ENCODE measurements around the gene ARFRP1.
"Not testable (repeated sequence)": the region's sequence is repeated elsewhere in the genome, so short reads cannot be mapped to it uniquely, and the experiment has no call there.

The ARFRP1 gene

DNA sequence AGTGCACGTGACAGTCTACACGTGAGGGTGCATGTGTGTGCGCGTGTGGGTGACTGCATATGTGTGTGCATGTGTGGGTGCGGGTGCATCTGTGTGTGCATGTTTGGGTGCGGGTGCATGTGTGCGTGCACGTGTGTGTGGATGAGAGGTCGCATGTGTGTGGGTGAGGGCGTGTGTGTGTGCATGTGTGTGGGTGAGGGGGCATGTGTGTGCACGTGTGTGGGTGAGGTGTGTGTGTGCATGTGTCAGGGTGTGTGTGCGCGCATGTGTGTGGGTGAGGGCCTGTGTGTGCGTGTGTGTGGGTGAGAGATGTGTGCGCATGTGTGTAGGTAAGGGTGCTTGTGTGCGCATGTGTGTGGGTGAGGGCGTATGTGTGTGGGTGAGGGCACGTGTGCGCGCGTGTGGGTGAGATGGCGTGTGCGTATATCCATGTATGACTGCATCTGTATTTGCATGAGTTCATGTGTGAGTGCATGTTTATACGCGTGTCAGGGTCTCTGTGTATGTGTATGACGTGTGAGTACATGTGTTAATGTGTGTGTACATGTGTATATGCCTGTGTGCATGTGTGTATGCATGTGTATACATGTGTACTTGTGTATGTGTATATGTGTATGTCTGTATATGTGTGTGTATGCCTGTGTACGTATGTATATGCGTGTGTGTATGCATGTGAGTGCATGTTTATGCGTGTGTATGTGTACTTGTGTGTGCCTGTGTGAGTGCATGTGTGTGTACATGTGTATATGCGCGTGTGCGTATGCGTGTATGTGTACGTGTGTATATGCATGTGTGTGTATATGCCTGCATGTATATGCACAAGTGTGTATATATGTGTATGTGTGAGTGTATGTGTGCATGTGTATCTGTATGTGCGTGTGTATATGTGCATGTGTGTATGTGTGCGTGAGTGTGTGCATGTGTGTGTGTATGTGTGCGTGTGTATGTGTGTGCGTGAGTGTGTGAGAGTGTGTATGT, 24.6 kb upstream of the ARFRP1 start:
- no peak for DNase-seq

DNA sequence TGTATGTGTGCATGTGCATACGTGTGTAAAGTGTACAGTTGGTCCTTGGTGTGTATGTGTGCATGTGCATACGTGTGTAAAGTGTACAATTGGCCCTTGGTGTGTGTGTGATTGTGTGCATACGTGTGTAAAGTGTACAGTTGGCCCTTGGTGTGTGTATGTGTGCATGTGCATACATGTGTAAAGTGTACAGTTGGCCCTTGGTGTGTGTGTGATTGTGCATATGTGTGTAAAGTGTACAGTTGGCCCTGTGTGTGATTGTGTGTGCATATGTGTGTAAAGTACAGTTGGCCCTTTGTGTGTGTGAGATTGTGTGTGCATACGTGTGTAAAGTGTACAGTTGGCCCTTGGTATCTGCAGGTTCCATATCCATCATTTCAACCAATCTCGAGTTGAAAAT, 23.6 kb upstream of the ARFRP1 start:
- no peak for DNase-seq

DNA sequence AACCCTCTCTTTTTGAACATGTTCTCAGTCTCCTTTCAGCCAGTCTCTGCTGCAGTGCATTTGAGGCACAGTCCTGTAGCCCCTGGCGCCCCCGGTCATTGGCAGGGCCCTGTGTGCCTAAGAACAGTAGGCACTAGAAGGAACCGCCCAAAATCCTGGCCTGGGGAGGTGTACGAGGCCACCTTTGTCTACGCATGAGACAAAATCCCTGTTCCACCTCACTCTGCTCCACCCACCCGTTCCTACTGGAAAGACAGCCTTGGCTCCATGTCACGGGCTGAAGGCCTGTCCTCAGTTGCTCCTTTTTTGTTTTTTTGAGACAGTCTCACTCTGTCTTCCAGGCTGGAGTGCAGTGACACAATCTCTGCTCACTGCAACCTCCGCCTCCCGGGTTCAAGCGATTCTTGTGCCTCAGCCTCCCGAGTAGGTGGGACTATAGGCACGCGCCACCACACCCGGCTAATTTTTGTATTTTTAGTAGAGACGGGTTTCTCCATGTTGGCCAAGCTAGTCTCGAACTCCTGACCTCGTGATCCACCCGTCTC, 22.5 kb upstream of the ARFRP1 start:
- DNase-seq, result not testable (repeated sequence)

DNA sequence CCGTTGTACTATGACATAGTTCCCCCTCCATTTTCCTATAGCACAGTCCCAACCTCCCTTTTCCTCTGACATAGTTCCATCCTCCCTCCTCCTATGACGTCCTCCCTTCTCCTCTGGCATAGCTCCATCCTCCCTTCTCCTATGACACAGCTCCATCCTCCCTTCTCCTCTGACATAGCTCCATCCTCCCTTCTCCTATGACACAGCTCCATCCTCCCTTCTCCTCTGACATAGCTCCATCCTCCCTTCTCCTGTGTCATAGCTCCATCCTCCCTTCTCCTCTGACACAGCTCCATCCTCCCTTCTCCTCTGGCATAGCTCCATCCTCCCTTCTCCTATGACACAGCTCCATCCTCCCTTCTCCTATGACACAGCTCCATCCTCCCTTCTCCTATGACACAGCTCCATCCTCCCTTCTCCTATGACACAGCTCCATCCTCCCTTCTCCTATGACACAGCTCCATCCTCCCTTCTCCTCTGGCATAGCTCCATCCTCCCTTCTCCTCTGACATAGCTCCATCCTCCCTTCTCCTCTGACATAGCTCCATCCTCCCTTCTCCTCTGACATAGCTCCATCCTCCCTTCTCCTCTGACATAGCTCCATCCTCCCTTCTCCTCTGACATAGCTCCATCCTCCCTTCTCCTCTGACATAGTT, 15.3 kb upstream of the ARFRP1 start:
- not testable (repeated sequence) for DNase-seq

DNA sequence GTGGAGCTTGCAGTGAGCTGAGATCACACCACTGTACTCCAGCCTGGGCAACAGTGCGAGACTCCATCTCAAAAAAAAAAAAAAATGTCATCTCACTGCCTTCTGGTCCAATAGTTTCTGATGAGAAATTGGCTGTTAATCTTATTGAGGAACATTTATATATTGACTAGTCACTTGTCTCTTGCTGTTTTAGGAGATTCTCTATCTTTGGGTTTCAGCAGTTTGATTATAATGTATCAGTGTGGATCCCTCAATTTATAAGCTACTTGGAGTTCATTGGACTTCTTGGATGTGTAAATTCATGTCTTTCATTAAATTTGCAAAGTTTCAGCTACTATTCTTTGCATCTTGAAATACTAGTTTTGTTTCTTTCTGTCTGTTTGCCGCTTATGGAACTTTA, 11.2 kb upstream of the ARFRP1 start:
- no peak for DNase-seq

DNA sequence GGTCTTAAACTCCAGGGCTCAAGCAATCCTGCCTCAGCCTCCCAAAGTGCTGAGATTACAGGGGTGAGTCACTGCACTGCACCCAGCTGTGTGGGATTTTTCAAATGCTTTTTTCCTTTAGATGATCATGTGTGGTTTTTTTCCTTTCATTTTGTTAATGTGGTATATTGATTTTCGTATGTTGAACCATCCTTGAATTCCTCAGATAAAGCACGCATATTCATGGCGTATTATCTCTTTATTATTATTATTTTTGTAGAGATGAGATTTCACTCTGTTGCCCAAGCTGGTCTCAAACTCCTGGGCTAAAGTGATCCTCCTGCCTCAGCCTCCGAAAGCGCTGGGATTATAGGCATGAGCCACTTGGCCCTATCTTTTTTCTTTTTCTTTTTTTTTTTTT, 7.1 kb upstream of the ARFRP1 start:
- no peak for DNase-seq

DNA sequence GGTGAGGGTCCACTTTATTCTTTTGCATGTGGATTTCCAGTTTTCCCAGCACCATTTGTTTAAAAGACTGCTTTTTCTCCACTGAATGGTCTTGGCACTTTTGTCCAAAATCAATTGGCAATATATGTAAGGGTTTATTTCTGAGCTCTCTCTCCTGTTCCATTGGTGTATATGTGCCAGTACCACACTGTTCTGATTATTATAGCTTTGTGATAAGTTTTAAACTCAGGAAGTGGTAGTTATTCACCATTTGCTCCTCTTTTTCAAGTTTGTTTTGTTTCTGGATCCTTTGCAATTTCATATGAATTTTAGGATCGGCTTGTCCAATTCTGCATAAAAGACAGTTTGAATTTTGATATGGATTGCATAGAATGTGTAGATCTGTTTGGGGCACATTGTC, 4.4 kb upstream of the ARFRP1 start:
- no peak for DNase-seq

DNA sequence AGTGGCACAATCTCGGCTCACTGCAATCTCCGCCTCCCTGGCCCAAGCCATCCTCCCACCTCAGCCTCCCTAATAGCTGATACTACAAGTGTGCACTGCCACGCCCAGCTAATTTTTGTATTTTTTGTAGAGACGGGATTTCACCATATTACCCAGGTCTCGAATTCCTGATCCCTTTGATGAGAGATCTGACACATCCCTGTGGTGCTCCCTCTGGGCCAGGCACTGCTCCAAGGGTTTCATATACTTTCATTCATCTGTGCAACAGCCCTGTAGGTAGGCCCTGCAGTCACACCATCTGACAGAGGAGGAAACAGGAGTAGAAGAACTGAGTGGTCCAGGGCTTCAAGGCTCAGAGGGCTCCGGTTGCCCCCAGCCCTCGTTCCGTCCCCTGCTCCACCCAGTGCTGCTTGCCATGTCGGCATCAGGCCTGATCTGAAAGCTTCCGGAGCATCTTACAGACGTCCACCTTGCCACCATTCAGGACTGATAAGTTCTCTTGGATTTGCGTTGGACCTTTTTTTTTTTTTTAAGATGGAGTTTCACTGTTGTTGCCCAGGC, 3.4 kb upstream of the ARFRP1 start:
- no peak for DNase-seq

DNA sequence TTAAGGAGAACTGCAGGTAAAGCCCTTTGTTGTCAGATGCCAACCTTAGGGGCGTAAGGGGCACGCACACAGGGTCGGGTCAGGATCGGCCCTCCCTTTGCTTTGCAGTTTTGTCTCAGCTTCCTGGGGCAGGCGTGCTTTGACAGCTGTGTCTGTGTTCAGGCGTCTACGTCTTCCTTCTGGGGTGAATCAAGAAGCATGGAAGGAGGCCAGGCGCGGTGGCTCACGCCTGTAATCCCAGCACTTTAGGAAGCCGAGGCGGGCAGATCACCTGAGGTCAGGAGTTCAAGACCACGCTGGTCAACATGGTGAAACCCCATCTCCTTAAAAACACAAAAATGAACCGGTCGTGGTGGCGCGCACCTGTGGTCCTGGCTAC, 1.4 kb upstream of the ARFRP1 start:
- no peak for DNase-seq

DNA sequence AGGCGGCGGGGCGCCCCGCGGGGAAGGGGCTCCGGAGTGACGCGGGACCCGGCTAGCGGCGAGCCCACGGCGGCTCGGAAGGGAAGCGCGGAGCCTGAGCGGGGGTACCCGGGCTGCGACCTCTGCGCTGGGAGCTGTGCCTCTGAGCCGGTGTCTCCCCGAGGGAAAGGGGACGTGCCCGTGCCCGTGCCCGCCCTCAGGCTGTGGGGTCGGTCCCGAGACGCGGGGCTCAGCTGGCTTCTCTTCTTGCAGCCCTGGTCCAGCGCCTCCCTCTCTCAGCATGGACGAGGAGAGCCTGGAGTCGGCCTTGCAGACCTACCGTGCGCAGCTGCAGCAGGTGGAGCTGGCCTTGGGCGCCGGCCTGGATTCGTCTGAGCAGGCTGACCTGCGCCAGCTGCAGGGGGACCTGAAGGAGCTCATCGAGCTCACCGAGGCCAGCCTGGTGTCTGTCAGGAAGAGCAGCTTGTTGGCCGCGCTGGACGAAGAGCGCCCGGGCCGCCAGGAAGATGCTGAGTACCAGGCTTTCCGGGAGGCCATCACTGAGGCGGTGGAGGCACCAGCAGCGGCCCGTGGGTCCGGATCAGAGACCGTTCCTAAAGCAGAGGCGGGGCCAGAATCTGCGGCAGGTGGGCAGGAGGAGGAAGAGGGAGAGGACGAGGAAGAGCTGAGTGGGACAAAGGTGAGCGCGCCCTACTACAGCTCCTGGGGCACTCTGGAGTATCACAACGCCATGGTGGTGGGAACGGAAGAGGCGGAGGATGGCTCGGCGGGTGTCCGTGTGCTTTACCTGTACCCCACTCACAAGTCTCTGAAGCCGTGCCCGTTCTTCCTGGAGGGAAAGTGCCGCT, 749 bp upstream of the ARFRP1 start:
- DNase-seq, result no peak

DNA sequence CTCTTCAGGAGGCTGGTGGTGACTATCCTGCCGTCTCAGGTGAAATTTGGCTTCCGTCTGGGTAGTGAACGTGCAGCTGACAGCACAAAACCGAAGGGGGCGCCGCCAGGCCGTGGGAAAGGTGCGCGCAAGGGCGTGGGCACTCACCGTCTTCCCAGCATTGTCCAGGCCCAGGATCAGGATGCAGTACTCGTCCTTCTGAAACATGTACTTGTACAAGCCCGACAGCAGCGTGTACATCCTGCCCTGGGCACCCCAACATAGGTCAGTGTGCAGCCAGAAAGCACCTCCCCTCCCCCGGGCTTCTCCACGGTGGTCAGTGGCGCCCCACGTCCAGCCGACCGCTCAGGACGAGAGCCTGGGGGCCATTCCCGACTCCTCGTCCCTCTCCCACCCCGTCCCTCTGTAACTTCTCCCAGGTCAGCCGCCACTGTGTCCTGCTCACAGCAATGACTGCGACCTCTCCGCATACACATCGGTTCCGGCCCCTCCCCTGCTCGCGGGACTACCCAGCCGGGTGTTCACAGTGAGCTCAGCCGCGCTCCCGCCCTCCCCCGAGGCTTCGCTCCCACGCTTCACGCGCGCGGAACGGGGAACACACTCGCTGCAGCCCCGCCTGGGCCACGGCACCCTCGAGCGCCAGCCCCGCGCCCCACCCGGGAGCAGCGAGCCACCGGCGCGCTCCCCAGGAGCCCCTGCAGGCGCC, 771 bp downstream of the ARFRP1 start:
- DNase-seq, result no peak

DNA sequence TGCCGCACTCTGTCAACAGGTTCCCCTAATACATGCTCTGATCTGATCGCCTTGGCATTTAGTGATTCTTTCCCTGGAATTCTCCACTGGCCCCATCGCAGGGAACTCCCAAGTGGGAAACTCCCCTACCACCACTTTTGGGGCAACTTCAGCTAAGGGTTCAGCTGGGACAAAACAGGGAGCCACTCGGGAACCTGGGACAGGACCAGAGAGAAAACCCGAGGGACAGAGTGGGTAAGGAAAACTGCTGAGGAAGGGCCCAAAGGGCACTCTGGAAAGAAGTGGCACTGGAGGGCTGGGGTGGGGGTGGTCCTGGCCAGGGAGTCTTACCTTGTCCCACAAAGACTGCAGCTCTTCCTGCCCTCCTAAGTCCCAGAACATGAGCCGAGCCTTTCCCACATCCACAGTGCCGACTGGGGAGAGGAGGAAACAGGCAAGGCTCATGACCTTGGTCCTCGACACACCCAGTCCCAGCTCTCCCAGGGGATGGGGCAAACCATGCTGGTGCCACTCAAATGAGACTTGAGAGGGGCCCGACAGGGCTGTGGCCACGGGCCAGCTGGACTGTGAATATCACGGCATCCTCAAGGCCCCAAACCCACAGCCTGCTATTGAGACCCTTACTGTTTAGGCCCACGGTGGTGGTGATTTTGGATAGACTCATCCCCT, 1.6 kb downstream of the ARFRP1 start:
- no peak for DNase-seq

DNA sequence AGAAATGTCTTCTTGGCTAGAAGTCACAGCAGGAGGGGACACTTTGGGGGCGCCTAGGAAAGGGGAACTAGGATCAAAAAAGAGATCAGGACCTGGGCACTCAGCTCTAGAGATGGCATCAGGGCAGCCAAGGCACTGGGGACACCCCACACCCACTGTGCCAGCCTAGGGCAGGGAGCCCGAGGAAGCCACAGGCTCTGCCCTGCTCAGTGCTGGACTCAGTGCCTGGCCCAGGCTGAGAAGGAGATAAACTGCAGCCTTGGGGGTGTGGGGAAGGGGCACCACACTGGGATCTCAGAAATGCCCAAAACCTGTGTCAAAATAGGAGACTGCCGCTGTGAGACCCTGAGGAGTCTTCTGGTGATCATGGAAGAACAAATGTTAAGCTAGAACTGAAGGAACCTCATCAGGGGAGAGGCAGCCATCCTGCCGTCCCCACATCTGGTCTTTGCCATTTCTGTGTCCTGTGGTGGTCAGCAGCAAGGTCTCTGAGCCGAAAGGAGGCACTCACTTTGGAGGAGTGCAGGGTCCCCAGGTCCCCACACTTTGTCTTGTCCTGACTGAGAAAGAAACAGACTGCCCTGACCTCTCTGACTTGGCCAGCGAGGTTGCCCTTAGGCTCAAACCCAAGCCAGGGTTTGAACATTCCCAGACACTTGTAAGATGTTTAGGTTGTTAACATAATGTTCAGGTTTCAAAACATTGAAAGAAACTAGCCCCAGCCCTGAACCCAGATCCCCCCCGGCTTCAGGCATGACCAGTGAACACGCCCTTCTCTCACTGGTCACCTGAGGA, 2.3 kb downstream of the ARFRP1 start:
- no peak for DNase-seq

DNA sequence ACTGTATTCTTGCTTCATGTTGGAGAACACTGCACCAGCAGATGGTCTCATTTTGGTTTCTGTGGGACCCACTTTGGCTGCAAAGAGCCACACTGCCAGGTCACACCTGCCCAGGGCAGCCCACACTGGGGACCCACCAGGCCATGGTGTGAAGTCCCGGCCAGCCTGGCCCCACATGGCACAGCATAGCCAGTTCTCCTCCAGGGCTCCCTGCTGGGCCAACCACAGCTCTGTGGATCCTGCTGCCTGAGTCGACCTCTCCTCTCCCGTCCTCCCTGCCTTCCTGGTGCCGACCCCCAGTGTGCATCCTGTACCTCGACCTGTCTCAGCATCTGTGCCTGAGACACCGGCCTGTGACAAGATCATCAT, 3.0 kb downstream of the ARFRP1 start:
- no peak for DNase-seq

DNA sequence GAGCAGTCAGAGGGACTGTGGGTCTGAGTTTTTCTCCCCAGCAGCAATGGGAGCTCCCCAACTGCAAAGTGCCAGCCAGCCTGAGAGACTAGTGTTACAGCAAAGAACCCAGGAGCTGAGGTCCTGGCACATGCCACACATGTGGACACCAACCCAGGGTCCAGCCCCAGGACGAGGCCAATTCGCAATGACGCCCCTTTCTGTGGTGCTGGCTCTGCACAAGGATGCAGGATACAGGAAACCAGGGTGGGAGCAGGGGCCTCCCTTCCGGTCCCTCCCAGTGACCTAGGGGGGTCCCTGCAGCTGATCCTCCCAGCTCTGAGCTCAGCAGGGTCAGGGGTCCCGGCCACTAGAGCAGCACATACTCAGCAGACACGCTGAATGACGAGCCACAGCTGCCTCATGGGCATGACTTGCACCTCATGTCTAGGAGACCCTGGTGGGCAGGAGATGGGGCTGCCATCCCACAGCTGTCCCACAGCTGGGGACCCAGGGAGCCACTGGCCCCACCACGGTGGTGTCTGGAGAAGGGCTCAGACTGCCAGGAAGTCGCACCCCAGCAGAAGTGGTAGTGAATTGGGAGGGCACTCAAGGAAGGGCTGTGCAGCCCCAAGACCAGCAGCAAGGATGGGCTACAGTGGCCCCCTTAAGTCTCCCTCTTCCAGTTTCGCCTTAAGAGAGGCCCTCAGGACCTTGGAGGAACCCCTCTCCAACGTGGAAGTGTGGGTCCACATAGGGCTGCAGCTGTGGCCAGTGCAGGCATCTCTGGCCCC, 3.6 kb downstream of the ARFRP1 start:
- no peak for DNase-seq

DNA sequence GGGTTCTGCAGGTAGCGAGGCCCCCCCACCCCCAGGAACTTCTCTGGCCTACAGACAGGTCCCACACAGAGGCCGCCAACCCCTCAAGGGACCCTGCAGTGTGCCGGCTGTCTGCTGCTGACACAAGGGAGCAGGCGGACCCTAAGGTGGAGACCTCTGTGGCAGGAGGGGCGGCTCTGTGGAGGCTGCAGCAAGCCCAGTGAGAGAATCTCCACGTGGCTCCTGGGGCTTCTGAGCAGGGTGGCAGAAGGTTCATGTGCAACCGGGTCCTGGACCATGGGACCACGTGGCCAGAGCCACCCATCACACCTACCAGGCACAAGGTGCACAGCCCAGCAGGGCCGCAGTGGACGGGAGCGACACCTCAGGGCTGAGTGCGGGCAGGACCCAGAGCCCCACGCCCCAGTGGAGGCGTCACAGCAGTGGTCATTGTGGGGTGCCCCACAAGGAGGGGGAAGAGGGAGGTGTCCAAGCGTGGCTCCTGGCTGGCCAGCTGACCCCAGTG, 4.3 kb downstream of the ARFRP1 start:
- no peak for DNase-seq

DNA sequence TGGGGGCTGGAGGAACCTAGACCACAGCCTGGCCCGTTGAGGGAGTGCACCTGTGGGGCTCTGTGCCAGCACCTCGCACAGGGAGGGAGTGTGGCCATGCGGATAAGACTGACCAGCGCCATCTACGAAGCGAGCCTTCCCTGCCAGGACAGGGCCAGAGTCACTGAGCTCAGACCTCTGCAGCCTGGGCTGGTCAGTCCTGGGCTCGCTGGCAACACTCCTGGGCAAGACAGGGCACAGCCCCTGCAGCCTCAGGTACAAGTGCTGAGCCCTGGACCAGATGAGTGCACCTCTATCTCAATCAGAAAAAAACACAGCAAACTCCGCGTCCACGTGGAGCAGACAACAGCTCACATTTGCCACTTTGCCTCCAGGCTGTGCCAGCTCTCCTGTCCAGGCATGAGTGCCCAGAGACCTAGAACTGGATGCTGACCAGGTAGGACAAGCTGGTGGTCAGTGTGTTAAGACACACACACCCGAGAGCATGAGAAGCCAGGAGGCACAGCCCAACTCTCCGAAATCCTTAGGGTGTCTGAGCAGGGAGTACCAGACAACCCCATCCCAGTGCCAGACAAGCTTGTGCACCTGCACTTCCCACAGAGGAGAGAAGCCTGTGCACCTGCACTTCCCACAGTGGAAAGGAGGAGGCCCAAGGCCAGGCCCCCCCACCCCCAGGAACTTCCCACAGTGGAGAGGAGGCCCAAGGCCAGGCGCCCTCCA, 4.9 kb downstream of the ARFRP1 start:
- DNase-seq, result no peak

DNA sequence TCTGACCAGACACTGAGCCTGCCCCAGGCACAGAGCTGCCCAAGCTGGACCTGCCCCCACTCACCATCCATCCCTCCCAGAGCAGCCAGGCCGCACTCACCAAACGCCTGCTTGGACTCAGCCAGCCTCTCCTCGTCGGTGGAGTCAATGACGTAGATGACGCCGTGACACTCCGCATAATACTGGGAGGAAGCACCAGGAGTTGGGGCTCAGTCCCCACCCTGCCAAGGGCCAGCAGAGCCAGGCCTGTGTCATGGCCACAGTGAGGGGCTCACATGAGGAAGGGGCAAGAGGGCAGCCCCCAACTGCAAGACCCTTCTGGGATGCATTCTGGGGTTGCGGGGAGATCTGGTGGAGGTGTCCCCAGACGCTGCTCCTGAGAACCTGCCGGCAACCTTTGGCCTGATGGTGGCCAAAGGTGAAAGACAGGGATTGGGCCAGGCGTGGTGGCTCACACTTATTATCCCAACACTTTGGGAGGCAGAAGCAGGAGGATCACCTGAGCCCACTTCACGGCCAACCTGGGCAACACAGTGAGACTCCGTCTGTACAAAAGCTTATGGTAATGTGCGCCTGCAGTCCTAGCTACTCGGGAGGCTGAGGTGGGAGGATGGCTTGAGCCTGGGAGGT, 5.6 kb downstream of the ARFRP1 start:
- DNase-seq, result no peak
